Panc1 (cell line): ENCODE results near the gene MYRFL. TPM values are rescaled to one million over a fixed set of nuclear protein-coding genes. Genes with fewer than 3 reads are reported as not detected.

Experiments used
- ATAC-seq: fragments of 200-7000 bp; cut with Tn5 transposase; 2 replicates; pipeline ENCODE4 v1.9.1; 2020; ENCODE audit warnings: mild to moderate bottlenecking, moderate library complexity
- BruUV-seq: library from RNA; stranded (reverse); fragments of 400-500 nt; replicated peaks from 2 replicates; lab custom pipeline; 2021; lab: Mats Ljungman, UMichigan
- CTCF ChIA-PET: fragments of 300-600 bp; sonication (Branson Sonifier 250); formaldehyde crosslinking; loops from one replicate; lab custom pipeline; 2022; ENCODE audit warnings: antibody characterized with exemption; lab: Charles Lee
- POLR2A ChIA-PET: fragments of 300-600 bp; sonication (Branson Sonifier 250); formaldehyde crosslinking; loops from one replicate; lab custom pipeline; 2022; ENCODE audit warnings: antibody characterized with exemption; lab: Charles Lee
- DNase-seq: peaks from one replicate; pipeline ENCODE4 v3.0.0-alpha.2; 2010; ENCODE audit warnings: low read depth, low spot score
- H3K27ac ChIP-seq: 2 replicates; pipeline ENCODE4 v1.5.1; 2011; ENCODE audit warnings: mild to moderate bottlenecking, low read length, inconsistent platforms
- H3K27me3 ChIP-seq: fragments of 200-500 bp; sonication (Bioruptor generic); 2 replicates; pipeline ENCODE4 v1.6.0; 2014; ENCODE audit warnings: low read length, inconsistent platforms; ENCODE audit not compliant: control insufficient read depth, insufficient read depth
- H3K36me3 ChIP-seq: fragments of 200-500 bp; sonication (Bioruptor generic); 2 replicates; pipeline ENCODE4 v1.5.1; 2014; ENCODE audit warnings: inconsistent platforms, mild to moderate bottlenecking, low read length, moderate library complexity; ENCODE audit not compliant: control insufficient read depth, insufficient read depth
- H3K4me1 ChIP-seq: 2 replicates; pipeline ENCODE4 v1.5.1; 2011; ENCODE audit warnings: inconsistent platforms, mild to moderate bottlenecking, low read length, moderate library complexity; ENCODE audit not compliant: control insufficient read depth, insufficient read depth
- H3K4me3 ChIP-seq, 2 experiments: 2 replicates each; pipeline ENCODE4 v1.5.1; 2011 to 2012; ENCODE audit warnings: low read depth in 2 of 2, low read length in 2 of 2, mild to moderate bottlenecking in 2 of 2, inconsistent platforms in 1 of 2, moderate library complexity in 1 of 2
- H3K9me3 ChIP-seq: fragments of 200-500 bp; sonication (Bioruptor generic); 2 replicates; pipeline ENCODE4 v1.5.1; 2014; ENCODE audit warnings: low read depth, mild to moderate bottlenecking, inconsistent platforms, low read length, moderate library complexity; ENCODE audit not compliant: control insufficient read depth, insufficient read depth
- CTCF ChIP-seq: fragments of 450-650 bp; IDR thresholded peaks from 2 replicates; pipeline ENCODE4 v1.5.1; 2017; ENCODE audit warnings: mild to moderate bottlenecking
- POLR2AphosphoS5 ChIP-seq: IDR thresholded peaks from 2 replicates; pipeline ENCODE4 v1.6.1; 2012; ENCODE audit warnings: mild to moderate bottlenecking, low read depth, low read length, moderate library complexity
- SIN3A ChIP-seq: IDR thresholded peaks from 2 replicates; pipeline ENCODE4 v1.6.1; 2012; ENCODE audit warnings: low read depth, mild to moderate bottlenecking, low read length, moderate library complexity, borderline replicate concordance; ENCODE audit not compliant: insufficient read depth
- TCF7L2 ChIP-seq: IDR thresholded peaks from 2 replicates; pipeline ENCODE4 v1.6.1; 2011; ENCODE audit warnings: mild to moderate bottlenecking, low read depth, low read length, inconsistent platforms
- in situ Hi-C: cut with HindIII; loops from 2 replicates; pipeline ENCODE4 v1.10.0; 2016; ENCODE audit warnings: low sequenced_read_pairs, low pct_unique_long_range_greater_than_20kb
- intact Hi-C: fragments of 100-400 bp; cut with micrococcal nuclease; formaldehyde crosslinking; loops from one replicate; pipeline ENCODE4 v1.10.0; 2022; ENCODE audit not compliant: unreplicated experiment
- total RNA-seq: library from RNA; stranded (reverse); gene quantifications from one replicate; pipeline ENCODE4 v1.2.1, GENCODE V29; 2021; ENCODE audit not compliant: unreplicated experiment
- TF ChIP-seq, protein P1 (sequence below), 2 experiments: IDR thresholded peaks; 2 replicates each; pipeline ENCODE4 v1.6.1; 2011 to 2012; ENCODE audit warnings: low read depth in 2 of 2, control low read depth in 1 of 2, low read length in 1 of 2, mild to moderate bottlenecking in 1 of 2, moderate library complexity in 1 of 2; ENCODE audit not compliant: insufficient read depth in 1 of 2

Gene MYRFL
- total RNA-seq, 1 experiment from 2014 or later: not detected

DNA sequence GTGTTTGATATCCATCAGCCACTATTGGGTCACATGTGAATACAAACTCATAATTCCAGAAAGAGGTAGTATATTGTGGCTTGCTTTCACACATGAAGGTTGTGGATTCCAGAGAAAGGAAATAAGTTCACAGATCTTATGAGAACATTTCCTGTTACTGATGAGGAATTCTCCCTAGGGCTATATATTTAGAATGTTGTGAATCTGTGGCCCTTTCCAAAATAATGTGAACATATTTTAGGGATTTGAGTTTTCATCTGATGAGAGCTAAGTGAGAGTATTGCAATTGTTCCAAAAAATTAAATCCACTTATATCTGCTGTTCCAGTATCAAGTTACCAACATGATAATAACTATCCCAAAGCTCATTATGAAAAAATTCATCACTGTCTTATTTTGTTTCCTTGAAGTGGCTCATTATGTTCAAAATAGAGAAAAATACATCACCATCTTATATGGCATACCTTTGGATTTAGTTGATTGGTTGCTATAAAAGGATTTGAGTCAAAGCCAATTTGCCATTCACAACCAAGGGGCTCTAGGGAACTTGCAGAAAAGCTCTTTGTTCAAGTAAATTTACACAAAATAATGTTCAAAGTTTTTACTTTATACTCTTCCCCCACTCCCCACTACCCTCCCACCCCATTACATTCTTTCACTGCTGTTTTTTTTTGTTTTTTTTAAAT lies 76.3 kb downstream of the MYRFL start:
- Histone ChIP-seq H3K27me3 (no peaks in the 10 kb centered on the region), H3K27ac (no peak overlapping the region), H3K9me3 (no peaks in the 10 kb centered on the region), H3K4me1 (no peaks in the 10 kb centered on the region), H3K4me3 (no peak overlapping the region), H3K36me3 (no peaks in the 10 kb centered on the region)
- no peak for TF ChIP-seq POLR2AphosphoS5
- no peak for TF ChIP-seq CTCF
- TF ChIP-seq SIN3A: no peak
- TF ChIP-seq, protein P1, sequence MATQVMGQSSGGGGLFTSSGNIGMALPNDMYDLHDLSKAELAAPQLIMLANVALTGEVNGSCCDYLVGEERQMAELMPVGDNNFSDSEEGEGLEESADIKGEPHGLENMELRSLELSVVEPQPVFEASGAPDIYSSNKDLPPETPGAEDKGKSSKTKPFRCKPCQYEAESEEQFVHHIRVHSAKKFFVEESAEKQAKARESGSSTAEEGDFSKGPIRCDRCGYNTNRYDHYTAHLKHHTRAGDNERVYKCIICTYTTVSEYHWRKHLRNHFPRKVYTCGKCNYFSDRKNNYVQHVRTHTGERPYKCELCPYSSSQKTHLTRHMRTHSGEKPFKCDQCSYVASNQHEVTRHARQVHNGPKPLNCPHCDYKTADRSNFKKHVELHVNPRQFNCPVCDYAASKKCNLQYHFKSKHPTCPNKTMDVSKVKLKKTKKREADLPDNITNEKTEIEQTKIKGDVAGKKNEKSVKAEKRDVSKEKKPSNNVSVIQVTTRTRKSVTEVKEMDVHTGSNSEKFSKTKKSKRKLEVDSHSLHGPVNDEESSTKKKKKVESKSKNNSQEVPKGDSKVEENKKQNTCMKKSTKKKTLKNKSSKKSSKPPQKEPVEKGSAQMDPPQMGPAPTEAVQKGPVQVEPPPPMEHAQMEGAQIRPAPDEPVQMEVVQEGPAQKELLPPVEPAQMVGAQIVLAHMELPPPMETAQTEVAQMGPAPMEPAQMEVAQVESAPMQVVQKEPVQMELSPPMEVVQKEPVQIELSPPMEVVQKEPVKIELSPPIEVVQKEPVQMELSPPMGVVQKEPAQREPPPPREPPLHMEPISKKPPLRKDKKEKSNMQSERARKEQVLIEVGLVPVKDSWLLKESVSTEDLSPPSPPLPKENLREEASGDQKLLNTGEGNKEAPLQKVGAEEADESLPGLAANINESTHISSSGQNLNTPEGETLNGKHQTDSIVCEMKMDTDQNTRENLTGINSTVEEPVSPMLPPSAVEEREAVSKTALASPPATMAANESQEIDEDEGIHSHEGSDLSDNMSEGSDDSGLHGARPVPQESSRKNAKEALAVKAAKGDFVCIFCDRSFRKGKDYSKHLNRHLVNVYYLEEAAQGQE (IDR thresholded peaks at IDR 0.05; ENCODE audit: insufficient read depth in 1 of 2, low read depth in 2 of 2, low read length in 1 of 2): no peak
- no peak for TF ChIP-seq TCF7L2
- ATAC-seq (no peak), DNase-seq (no peak)
- in situ Hi-C loops: no loop called here
- ChIA-PET CTCF (interaction anchor here (0.6 kb wide), 2 partner anchors 65 to 501 kb away, joined by 4 to 10 read pairs; no protein-coding TSS in a partner anchor), POLR2A (no interaction called here)
- no TSS peak for BruUV-seq
- intact Hi-C loops: loop anchor here (2.0 to 10.0 kb wide), 2 partner anchors 343 to 675 kb away; partner anchors contain the start of gene CNOT2

- DNase-seq (no peak), ATAC-seq (no peak)
- no peak for TF ChIP-seq TCF7L2
- no peak for TF ChIP-seq POLR2AphosphoS5
- no peak for TF ChIP-seq SIN3A
- no peak for TF ChIP-seq CTCF
- TF ChIP-seq, protein P1 (IDR thresholded peaks at IDR 0.05; ENCODE audit: insufficient read depth in 1 of 2, low read depth in 2 of 2, low read length in 1 of 2): no peak
- no peak overlapping the region for H3K4me3 ChIP-seq
- H3K4me1 ChIP-seq: no peaks in the 10 kb centered on the region
- H3K36me3 ChIP-seq: no peaks in the 10 kb centered on the region
- no peaks in the 10 kb centered on the region for H3K27me3 ChIP-seq
- no TSS peak for BruUV-seq
- ChIA-PET POLR2A (no interaction called here), CTCF (no interaction called here)
- H3K27ac ChIP-seq: no peak overlapping the region
- no peaks in the 10 kb centered on the region for H3K9me3 ChIP-seq
- intact Hi-C loops (loop anchor here (10.0 kb wide), 1 partner anchor 341 kb away; the partner anchor contains the start of gene CNOT2), in situ Hi-C loops (no loop called here)
Measured at GRCh38 chr12:69903548-69903947, 78.5 kb downstream of the MYRFL start.
